ENCODE results near the gene PRRT4. TPM values are rescaled to one million over a fixed set of nuclear protein-coding genes. Genes with fewer than 3 reads are reported as not detected.

The PRRT4 gene
- total and polyA plus RNA-seq, 9 of the 15 experiments (the other 6 are each of a cell fraction or from before 2014, with no cell fraction given), result not detected

DNA sequence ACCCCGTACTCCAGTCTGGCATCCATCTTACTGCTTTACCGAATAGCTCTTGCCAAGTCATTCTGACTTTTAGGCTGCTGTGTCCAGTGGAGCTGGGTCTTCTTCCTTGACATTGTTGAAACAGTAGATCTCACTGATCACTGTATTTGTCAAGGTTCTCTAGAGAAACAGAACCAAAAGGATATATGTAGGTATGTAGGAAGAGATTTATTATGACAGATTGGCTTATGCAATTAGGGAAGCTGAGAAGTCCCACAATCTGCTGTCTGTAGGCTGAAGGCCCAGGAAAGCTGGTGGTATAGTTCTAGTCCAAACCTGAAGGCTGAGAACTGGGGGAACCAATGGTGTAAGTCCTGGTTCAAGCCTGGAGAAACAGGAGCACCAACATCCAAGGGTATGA is 12.1 kb upstream of the PRRT4 start:
- Histone ChIP-seq H3K4me3 (no peak overlapping the region), H3K27ac (ENCODE audit: extremely low read depth, low read depth, low read length) (no peak overlapping the region), H3K9ac (ENCODE audit: insufficient read depth in 1 of 2, low read depth in 2 of 2, low read length in 2 of 2) (no peak overlapping the region), H3K4me1 (replicated peaks in 1 of 2; ENCODE audit: control insufficient read depth in 2 of 2, insufficient read depth in 2 of 2, low read length in 2 of 2) (no peaks in the 10 kb centered on the region), H3K79me2 (ENCODE audit: control insufficient read depth, insufficient read depth, low read length) (no peaks in the 10 kb centered on the region), H4K20me1 (replicated peaks; ENCODE audit: control insufficient read depth, insufficient read depth, low read length) (no peaks in the 10 kb centered on the region), H3K9me3 (replicated peaks; ENCODE audit: control insufficient read depth, insufficient read depth, low read depth, low read length) (no peaks in the 10 kb centered on the region), H3K4me2 (ENCODE audit: insufficient read depth, low read length) (no peak overlapping the region), H3K27me3 (ENCODE audit: control insufficient read depth in 2 of 2, insufficient read depth in 2 of 2, low read length in 2 of 2) (peaks cover 0 to 2% of the 10 kb centered on the region in 2 experiments; a peak in 2 of 5 replicates), H2AFZ (ENCODE audit: low read depth, low read length) (peak overlapping the region; percentile 21), H3K9me1 (ENCODE audit: control insufficient read depth, insufficient read depth, low read length) (no peaks in the 10 kb centered on the region), H3K36me3 (ENCODE audit: control insufficient read depth, insufficient read depth, low read length) (no peaks in the 10 kb centered on the region)
- peak; percentile 75 for ATAC-seq
- ChIA-PET POLR2A (interaction anchor here (0.6 to 2.0 kb wide), 7 partner anchors 11 to 45 kb away, joined by 3 to 5 read pairs (median 3); partner anchors contain the start of gene RBM28), CTCF (ENCODE audit: low intra/inter-chr PET ratio) (no interaction called here)
- BruUV-seq (replicated peaks), result no TSS peak
- DNase-seq (ENCODE audit: extremely low read depth in 1 of 4, low spot score in 3 of 4), result no peak
- in situ Hi-C loops (cut with MboI), result no loop called here
- 30% methylated on average over 2 of the region's 2 CpGs for WGBS (ENCODE audit: insufficient coverage, low coverage, missing lambda C conversion rate)
- FAIRE-seq, result no peak
- TF ChIP-seq, protein P1, sequence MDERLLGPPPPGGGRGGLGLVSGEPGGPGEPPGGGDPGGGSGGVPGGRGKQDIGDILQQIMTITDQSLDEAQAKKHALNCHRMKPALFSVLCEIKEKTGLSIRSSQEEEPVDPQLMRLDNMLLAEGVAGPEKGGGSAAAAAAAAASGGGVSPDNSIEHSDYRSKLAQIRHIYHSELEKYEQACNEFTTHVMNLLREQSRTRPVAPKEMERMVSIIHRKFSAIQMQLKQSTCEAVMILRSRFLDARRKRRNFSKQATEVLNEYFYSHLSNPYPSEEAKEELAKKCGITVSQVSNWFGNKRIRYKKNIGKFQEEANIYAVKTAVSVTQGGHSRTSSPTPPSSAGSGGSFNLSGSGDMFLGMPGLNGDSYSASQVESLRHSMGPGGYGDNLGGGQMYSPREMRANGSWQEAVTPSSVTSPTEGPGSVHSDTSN (CRISPR knock-in tag; IDR thresholded peaks at IDR 0.05; ENCODE audit: low read depth), result no peak
- TF ChIP-seq, protein P1 (tag; conservative IDR thresholded peaks at IDR 0.05; ENCODE audit: low read depth), result peak; percentile 70
- peak; percentile 42; the same call in 1 of the 2 replicates for TF ChIP-seq PKNOX1 (IDR thresholded peaks at IDR 0.05)
- peak in 1 of 3 experiments; percentile 42 for TF ChIP-seq YY1 (IDR thresholded peaks at IDR 0.05; ENCODE audit: borderline replicate concordance in 1 of 3, control insufficient read depth in 1 of 3, extremely low read depth in 1 of 3, insufficient read depth in 3 of 3, insufficient read length in 1 of 3, insufficient replicate concordance in 2 of 3, low read depth in 1 of 3, low read length in 2 of 3)
- peak; percentile 13; the same call in 1 of the 2 replicates for TF ChIP-seq ATF3 (IDR thresholded peaks at IDR 0.05)
- no peak for TF ChIP-seq ATF3 (CRISPR knock-in tag; conservative IDR thresholded peaks at IDR 0.05)
- TF ChIP-seq MEIS2 (IDR thresholded peaks at IDR 0.05; ENCODE audit: partially characterized antibody), result peak; percentile 64
- TF ChIP-seq, protein P2, sequence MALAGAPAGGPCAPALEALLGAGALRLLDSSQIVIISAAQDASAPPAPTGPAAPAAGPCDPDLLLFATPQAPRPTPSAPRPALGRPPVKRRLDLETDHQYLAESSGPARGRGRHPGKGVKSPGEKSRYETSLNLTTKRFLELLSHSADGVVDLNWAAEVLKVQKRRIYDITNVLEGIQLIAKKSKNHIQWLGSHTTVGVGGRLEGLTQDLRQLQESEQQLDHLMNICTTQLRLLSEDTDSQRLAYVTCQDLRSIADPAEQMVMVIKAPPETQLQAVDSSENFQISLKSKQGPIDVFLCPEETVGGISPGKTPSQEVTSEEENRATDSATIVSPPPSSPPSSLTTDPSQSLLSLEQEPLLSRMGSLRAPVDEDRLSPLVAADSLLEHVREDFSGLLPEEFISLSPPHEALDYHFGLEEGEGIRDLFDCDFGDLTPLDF (CRISPR knock-in tag; IDR thresholded peaks at IDR 0.05), result no peak
- 0 out of 2 replicates have a peak, but pooled peaks have one; percentile 37 for TF ChIP-seq NFE2 (IDR thresholded peaks at IDR 0.05; ENCODE audit: low read depth)
- no peak for TF ChIP-seq CAMTA2 (CRISPR knock-in tag; conservative IDR thresholded peaks at IDR 0.05)
- TF ChIP-seq NR4A1 (CRISPR knock-in tag; IDR thresholded peaks at IDR 0.05), result no peak
- TF ChIP-seq NR4A1 (tag; IDR thresholded peaks at IDR 0.05), result no peak
- intact Hi-C loops (cut with micrococcal nuclease), result no loop called here

Measured in K562 (cell line).